OCI-LY1 (cell line): ENCODE results near the gene USP6NL.

ENCODE experiments used
- CTCF ChIP-seq: fragments of 200-600 bp; sonication (generic), shearing (Covaris generic); IDR thresholded peaks from 2 replicates; pipeline ENCODE4 v1.5.1; 2017; ENCODE audit warnings: mild to moderate bottlenecking, antibody characterized with exemption, low read length, moderate library complexity, mixed read lengths
- EZH2 ChIP-seq: fragments of 200-600 bp; sonication (generic), shearing (Covaris generic); IDR thresholded peaks from 2 replicates; pipeline ENCODE4 v1.8.0; 2017; ENCODE audit warnings: borderline replicate concordance, mixed run types, mild to moderate bottlenecking, antibody characterized with exemption, low read length, moderate library complexity, mixed read lengths

GRCh38 chr10:11603741-11604140, 7.7 kb downstream of the USP6NL start:
- TF ChIP-seq CTCF: no peak
- no peak for TF ChIP-seq EZH2
